SW480 (cell line): ENCODE measurements around the gene RPL11.
"Not testable (repeated sequence)": the region's sequence is repeated elsewhere in the genome, so short reads cannot be mapped to it uniquely, and the experiment has no call there.

ENCODE experiments used
- DNase-seq: peaks from one replicate; pipeline ENCODE4 v3.0.0-alpha.2; 2016; ENCODE audit warnings: low spot score

RPL11 gene

GRCh38 chr1:23732363-23733224, 41.0 kb downstream of the RPL11 start:
- DNase-seq: peak; percentile 7

DNA sequence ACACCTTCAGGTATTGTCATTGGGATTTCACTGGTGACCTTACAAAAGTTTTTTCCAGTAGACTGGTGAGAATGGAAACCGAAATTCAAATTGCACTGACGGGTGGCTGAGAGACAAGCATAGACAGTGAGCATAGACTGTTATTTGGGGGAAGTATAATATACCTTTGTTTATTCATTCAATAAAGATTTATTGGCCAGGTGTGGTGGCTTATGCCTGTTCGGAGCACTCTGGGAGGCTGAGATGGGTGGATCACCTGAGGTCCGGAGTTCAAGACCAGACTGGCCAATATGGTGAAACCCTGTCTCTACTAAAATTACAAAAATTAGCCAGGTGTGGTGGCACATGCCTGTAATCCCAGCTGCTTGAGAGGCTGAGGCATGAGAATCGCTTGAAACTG, 41.7 kb downstream of the RPL11 start:
- not testable (repeated sequence) for DNase-seq

GRCh38 chr1:23736437-23737134, 45.0 kb downstream of the RPL11 start:
- no peak for DNase-seq

GRCh38 chr1:23741609-23742008, 50.0 kb downstream of the RPL11 start:
- no peak for DNase-seq

DNA sequence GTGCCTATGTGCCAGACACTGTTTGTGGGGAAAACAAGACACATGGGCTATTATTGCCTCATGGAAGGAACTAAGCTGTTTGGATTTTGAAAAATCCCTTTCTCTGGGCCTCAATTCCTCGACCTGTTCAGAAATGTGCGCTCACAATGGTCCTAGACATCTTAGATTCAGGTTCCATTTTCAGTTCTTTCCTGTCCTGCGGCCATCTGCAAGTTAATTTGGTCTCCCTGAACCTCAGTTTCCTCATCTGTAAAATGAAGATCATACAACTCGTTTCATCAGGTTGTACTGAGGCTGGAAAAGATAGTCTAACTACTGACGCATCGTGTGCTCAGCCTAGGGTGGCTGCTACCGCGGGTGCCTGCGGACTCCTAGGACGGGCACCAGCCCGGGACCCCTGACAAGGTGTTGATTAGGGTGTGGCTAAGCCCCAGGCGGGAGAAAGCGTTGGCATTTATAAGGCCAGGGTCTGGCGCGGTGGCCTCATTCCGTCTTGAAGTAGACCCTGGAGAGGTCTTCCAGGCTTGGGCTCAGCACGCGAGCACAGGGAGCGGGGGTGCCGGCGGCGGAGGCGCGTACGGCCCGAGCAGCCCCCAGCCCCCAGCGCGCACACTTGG, 51.2 kb downstream of the RPL11 start:
- DNase-seq: peak; percentile 3

DNA sequence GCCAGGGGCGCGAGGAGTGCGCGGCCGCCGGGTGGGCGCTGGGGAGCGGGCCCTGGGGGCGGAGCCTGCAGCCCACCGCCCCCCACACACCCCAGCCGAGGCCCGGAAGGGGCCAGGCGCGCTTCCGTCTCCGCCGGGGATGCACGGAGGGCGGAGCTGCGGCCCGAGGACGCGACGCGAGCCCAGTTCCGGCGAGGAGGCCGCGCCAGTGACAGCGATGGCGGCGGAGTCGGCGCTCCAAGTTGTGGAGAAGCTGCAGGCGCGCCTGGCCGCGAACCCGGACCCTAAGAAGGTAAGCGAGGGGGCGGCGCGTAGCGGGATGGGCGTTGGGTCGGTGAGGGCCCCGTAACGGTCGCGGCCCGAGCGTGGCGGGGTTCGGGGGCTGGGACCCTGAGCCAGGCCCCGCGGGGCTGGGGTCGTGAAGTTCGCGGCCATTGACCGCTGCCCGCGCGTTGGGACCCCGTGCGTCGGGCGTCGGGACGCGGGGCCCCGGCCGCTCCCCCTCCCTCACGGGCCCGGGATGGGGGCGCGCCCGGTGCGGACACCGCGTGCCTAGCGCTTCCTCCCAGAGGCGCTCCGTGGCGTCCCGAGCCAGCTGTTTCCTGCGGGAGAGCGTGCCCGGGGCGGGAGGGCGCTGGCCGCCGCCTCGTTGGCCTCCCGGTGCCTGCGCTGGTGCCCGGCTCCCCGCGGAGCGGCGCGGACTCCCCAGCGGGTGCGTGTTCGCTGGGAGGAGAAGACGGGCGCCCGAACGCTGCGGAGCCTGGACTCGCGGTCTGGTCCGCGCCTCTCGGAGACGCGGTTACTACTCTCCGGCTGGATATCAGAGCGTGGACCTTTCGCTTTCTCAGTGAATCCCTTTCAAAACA, 51.9 kb downstream of the RPL11 start, which contains the start of gene ELOA:
Gene ELOA (plus strand): TSS at position 185 of the 866 bp plus-strand sequence. CDS start 33 bp downstream, at position 218.
- peak; percentile 56 for DNase-seq

DNA sequence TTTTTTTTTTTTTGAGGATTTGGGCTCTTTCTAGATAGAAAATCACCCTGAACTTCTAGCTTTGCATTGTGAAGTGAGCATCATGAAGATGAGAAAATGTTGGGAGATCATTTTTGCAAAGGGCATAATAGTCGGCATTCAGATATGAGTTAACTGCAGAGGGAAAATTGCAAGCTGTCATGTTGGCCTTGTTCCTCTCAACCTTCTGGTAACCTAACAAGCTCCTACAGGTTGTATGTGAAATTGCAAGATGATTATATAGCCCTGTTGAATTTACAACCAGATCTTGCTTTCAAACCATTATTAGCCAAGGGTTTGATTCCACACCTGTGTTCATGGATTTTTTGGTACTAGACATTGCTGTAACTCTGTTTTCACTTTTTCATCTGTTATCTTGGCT, 53.9 kb downstream of the RPL11 start:
- DNase-seq: peak; percentile 70
